KG1 (cell line): Measurements from ENCODE around the gene BMERB1.
"Not testable (repeated sequence)": the region's sequence is repeated elsewhere in the genome, so short reads cannot be mapped to it uniquely, and the experiment has no call there.

Experiments
- DNase-seq: peaks from one replicate; lab custom pipeline; 2025; lab: John Stamatoyannopoulos, UW

Gene BMERB1

GRCh38 chr16:15594711-15595320 is 160.4 kb downstream of the BMERB1 start:
- no peak for DNase-seq

DNA sequence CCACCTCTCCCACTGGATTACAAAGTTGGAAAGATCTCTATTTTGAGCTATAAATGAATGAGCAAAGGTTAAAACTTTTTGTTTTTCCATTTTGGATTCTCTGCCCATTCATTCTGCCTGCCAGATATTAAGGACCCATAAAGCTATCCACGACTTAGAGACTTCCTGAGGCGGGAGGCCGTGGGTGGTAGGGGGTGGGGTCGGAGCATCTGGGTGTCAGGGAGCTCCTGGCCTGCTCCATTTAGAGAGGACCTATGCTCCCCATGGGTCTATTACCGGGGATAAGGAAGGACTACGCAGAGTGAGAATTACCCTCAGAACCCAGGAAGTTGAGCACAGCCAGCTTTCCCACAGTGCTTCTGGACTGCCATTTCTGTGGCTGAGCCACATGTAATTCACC is 162.7 kb downstream of the BMERB1 start:
- DNase-seq, result no peak

DNA sequence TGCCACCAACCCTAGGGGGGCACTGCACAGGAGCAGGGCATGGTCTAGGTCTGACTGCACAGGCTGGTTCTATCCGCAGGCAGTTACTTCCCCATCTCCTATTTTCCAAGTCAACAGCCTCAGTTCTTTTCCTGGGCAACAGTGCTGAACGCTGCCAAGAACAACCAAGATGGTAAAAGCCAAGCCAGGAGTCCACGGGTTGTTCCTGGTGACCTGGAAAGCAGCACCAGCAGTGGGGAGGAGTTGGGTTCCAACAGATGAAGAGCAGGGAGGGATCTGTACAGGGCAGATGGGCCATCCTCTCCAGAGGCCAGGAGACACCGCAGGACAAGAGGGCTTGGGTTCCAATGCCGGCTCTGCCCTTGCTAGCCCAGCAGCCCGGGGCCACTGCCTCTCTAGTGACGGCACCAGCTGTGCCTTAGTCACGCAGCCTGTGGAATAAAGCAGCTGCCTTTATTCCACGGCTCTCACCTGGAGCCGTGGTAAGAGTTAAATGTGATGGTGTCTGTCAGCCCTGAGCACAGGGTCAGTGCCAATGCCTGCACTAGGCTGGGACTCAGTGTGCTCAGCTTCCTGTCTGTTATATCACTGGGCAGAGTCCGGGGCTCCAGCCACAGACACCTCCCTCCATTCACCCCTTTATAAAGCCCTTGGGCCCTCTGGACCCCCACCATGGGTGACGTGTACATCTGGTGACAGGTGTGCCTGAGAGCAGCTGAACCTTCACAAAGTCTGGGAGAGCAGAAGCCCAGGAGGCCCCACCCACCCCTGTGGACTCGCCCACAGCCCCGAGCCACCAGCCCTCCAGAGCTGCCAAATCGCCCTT is 163.6 kb downstream of the BMERB1 start:
- no peak for DNase-seq

DNA sequence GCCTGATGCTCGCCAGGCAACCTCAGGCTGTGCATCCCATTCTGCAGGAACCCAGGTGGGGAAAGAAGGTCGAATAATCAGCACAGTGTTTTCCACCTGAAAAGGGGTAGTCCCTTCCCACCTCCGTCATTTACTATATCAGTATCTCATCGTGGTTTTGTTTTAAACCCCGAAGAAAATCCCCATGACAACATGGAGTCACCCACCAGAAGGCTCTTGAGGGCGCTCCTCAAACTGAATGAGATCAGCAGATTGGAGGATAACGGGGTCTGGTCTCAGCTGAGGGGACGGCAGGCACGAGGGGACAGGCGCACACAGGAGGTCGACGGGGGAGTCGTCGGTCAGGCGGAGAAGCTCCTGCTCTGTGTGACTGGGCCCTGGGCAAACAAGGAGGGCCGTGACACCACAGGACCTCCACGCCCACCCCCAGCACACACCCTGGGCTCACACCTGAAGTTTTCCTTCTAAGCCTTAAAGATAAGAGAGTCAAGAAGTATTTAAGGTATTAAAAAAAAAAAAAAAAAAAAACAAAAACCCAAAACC is 164.3 kb downstream of the BMERB1 start:
- DNase-seq, result no peak

GRCh38 chr16:15599303-15600070 is 165.1 kb downstream of the BMERB1 start:
- DNase-seq, result no peak

DNA sequence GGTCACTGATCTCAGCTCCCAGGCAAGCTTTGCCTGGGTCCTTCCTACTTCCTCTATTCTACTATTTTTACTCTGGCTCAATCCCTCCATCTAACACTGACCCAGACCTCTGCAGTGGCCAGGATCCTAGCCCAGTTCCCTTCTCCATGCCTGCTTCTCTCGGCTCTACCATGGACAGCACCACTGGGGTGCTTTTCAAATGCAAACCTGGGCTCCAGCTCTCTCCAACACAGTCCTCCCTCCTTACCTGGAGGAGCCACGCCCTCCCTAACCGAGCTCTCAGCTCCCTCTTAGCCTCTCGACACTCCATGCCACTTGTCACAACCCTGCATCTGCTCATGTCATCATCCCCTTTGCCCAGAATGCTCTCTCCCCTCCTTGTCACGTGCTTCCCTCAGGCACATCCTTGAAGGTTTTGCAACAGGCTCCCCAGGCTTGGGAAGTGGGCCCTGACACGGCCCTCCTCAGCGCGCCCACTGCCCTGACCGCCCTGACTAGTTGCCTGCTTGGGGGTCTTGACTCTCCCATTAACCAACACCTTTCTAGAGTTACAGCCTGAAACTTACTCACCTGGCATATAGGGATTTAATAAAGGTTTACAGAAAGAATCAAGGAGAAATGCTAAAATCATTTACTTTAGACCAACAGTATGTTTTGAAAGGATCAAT is 167.0 kb downstream of the BMERB1 start:
- DNase-seq, result no peak

DNA sequence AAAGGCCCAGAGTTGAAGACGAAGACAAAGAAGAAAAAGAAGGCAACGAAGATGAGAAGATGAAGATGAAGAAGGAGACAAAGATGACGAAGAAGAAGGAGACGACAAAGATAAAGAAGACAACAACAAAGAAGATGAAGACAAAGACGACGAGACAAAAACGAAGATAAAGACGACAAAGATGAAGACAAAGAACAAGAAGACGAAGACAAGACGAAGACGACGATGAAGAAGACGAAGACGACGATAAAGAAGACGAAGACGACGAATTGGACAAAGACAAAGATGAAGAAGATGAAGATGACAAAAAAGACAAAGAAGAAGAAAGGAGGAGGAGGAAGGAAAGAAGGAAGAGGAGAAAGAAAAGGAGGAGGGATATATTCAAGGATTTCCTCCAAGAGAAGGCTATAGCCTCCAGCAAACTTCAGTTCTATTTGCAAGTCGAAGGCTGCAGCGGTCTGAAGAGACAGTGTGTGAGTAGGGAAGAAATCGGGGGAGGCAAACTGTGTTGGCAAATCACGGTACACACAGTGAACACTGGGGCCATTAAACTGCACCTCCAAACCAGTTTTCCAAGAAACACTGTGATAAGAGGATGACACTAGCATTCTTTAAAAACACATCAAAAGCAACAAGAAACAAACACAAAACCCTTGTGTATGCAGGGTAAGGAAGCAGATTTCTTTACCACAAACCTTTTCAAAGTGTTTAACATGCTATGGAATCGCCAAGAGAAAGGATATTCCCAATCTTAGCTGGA is 168.1 kb downstream of the BMERB1 start:
- no peak for DNase-seq

DNA sequence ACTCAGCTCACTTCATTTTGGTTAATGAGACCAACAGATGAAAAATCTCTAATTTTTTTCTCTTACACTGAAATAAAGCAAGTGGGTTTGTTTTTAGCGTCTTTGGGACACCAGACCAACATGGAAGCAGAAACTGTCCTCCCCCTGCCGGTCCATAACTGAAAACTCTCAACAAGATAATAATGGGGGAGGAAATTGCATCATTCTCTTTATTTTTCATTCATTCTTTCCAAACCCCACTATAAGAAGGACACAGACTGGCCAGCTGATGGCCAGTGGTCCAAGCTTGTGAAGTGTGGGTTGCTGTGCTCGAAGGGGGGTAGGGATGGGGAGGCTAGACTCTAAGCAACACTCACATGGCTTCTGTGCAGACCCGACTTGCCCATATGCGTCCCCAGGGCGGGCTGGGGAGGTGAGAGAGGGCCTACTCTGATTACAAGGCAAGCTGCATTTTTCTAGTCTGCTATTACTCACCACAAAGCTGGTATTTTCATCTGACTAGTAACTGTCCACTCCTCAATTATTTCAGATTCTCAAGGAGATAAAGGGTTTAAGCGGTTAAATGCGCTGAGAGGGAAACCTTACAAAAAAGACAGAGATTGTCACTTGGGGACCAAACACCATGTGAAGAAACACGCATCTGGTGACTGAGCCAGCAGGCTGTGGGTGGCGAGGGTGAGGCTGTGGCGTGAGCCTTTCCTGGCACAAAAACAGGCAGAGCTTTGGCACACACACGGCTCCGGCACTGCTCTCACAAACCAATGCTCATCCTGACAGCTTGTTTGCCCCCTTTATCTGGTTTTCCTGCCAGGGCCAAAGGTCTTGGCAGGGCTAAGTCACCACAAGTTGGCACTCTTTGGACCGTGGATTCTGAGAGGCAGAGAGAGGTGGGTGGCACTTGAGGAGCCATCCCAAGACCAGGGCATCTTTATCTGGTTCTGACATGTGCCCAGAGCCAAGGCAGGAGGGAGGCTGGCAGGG is 170.4 kb downstream of the BMERB1 start:
- no peak for DNase-seq

DNA sequence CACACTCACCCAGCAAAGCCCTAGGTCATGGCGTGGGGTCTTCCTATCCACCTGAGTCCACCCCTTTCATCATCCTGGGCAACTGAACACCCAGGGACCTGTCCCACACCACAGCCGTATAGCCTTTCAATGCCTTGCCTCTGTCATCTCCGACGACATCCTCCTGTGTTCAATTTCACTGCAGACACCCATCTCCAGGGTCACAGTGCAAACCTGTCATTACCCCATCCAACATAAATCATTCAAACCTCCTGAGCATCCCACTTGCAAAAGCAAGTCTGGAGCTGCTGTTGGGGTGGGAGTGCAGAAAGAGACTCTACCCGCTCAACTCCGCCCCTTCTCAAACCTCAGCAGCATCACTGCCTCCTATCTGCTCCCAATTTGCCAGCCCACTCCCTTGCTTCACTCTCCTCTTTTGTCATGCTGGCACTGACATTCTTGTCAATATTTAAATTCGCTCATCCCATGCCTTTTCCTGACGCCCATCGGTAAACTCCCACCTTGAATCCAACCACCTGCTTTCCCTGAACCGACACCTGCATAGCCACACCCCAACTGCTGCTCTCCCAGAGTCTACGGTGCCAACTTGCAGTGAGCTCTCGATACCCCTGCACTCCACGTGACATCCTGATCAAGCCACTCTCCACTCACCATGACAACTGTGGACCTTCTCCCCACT is 171.6 kb downstream of the BMERB1 start:
- DNase-seq, result no peak

DNA sequence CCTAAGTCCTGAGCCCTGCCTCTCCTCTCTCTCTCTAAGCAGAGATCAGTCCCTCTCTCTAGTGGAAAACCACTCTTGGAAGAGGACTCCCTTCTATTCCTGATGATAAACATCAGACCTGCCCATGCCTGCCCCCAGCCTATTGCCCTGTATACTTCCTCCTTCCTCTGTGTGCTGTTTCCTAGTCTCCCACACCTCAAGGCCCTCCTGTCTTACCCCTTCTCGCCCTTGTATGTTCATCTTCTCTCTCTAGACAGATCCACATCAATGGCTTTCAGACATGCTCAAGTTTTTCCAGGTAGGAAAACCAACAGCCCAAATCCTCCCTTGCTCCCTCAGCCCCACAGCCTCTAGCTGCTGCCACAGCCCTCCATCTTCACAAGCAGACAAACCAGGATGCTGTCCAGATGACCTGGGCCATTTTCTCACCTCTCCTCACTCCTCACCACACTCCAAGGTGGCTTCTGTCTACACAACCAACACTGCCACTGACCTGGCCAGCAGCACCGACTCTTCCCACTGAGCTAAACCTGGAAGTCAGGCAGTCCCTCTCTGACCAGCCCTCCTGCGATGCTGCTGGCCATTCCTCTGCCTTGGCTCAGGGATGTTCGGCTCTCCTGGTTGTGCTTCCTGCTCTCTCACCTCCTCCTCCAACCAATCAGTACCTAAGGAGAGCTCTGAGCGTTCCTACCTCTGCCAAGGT is 172.3 kb downstream of the BMERB1 start:
- DNase-seq, result no peak

GRCh38 chr16:15607221-15607699 is 172.9 kb downstream of the BMERB1 start:
- not testable (repeated sequence) for DNase-seq

- no peak for DNase-seq
Observed at GRCh38 chr16:15607700-15608396, 173.5 kb downstream of the BMERB1 start.

GRCh38 chr16:15608398-15609285 is 174.3 kb downstream of the BMERB1 start:
- no peak for DNase-seq

DNA sequence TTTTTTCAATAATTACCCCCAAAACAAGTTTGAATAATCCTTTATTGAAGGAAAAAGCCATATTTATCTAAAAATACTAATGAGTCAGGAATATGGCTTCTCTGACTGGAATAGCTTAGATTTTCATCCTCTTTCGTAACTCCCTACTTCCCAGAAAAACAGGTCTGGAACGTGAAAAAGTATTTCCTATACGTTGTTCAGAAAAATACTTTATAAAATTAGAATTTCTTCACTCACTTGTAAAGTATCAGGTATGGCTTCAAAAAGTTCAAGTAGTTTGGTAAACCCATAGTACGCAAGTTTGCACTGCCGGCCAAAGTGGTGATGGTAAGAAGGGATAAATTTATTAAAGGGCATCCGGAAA is 174.9 kb downstream of the BMERB1 start:
- no peak for DNase-seq

- no peak for DNase-seq
Observed at GRCh38 chr16:15610369-15610871, 176.0 kb downstream of the BMERB1 start.

DNA sequence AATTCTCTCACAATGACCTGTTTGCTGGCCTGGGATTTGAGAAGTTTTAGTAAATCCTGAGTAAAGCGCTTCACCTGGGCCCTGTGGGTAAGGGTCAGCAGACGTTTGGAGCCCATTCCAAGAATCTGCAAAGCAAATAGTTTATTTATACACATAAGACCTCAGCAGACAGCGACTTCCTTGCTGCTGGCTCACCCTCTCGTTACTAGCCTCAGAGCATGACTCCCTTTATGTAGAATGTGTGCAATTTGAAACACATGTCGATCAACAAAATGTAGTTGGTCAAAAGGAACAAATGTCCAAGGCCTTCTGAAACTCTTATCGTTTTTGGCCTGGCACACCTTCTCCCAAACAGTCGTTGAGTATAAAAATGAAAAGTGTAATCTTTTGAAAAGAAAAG is 177.2 kb downstream of the BMERB1 start:
- no peak for DNase-seq

- no peak for DNase-seq
Observed at GRCh38 chr16:15613676-15614075, 179.3 kb downstream of the BMERB1 start.
